CD4-positive, CD25-positive, alpha-beta regulatory T cell (primary cell): Measurements from ENCODE around the gene CRCP. TPM values are rescaled to one million over a fixed set of nuclear protein-coding genes. Genes with fewer than 3 reads are reported as not detected.
A peak's percentile ranks its signal among the peaks of the same experiment; 100 is the strongest.
"Not testable (repeated sequence)": the region's sequence is repeated elsewhere in the genome, so short reads cannot be mapped to it uniquely, and the experiment has no call there.

ENCODE experiments used
- ATAC-seq, 2 donors: fragments of 150-1000 bp; cut with Tn5 transposase; one replicate each; pipeline ENCODE4 v1.10.0; 2021; ENCODE audit warnings: low read depth in 2 of 2, moderate number of reproducible peaks in 2 of 2, moderate library complexity in 1 of 2
- DNase-seq, 3 donors: peaks; one replicate each; pipeline versions ENCODE4 v3.0.0 to v3.0.0-alpha.2; 2012 to 2022; ENCODE audit warnings: mixed read lengths in 1 of 3
- H3K27ac ChIP-seq: one replicate; pipeline ENCODE4 v1.7.0; 2013; ENCODE audit warnings: mild to moderate bottlenecking, low read length; ENCODE audit not compliant: insufficient read depth, poor library complexity, severe bottlenecking
- H3K27me3 ChIP-seq: one replicate; pipeline ENCODE4 v1.7.0; 2013; ENCODE audit warnings: low read length; ENCODE audit not compliant: control insufficient read depth, insufficient read depth
- H3K36me3 ChIP-seq: one replicate; pipeline ENCODE4 v1.7.0; 2013; ENCODE audit warnings: mild to moderate bottlenecking, low read length, moderate library complexity; ENCODE audit not compliant: control insufficient read depth, insufficient read depth
- H3K4me1 ChIP-seq: 2 replicates; pipeline ENCODE4 v1.7.0; 2013; ENCODE audit warnings: mild to moderate bottlenecking, low read length; ENCODE audit not compliant: insufficient read depth, control insufficient read depth, poor library complexity, severe bottlenecking
- H3K4me3 ChIP-seq: one replicate; pipeline ENCODE4 v1.7.0; 2013; ENCODE audit warnings: low read depth, mild to moderate bottlenecking, low read length, moderate library complexity
- H3K9me3 ChIP-seq, 2 experiments: 1 replicate in 1 of 2; 2 replicates in 1 of 2; pipeline ENCODE4 v1.7.0; 2013; ENCODE audit warnings: low read length in 2 of 2, mild to moderate bottlenecking in 1 of 2, moderate library complexity in 1 of 2; ENCODE audit not compliant: control insufficient read depth in 2 of 2
- H3K27ac Mint-ChIP-seq, 3 donors: one replicate each; pipeline ENCODE4 v1.8.0; 2020 to 2022; ENCODE audit warnings: mild to moderate bottlenecking in 3 of 3, mixed read lengths in 3 of 3, moderate library complexity in 2 of 3
- H3K27me3 Mint-ChIP-seq: one replicate; pipeline ENCODE4 v1.8.0; 2022; ENCODE audit warnings: mild to moderate bottlenecking, mixed read lengths
- H3K36me3 Mint-ChIP-seq: one replicate; pipeline ENCODE4 v1.8.0; 2020; ENCODE audit warnings: mixed read lengths
- H3K4me1 Mint-ChIP-seq, 4 donors: one replicate each; pipeline ENCODE4 v1.8.0; 2020 to 2022; ENCODE audit warnings: mixed read lengths in 4 of 4, mild to moderate bottlenecking in 1 of 4
- H3K4me3 Mint-ChIP-seq, 4 donors: one replicate each; pipeline ENCODE4 v1.8.0; 2020 to 2022; ENCODE audit warnings: mild to moderate bottlenecking in 4 of 4, mixed read lengths in 4 of 4, moderate library complexity in 3 of 4
- H3K9me3 Mint-ChIP-seq, 7 donors: one replicate each; pipeline ENCODE4 v1.8.0; 2020 to 2022; ENCODE audit warnings: mixed read lengths in 7 of 7, mild to moderate bottlenecking in 3 of 7, moderate library complexity in 2 of 7
- polyA plus RNA-seq, 4 donors: library from polyadenylated mRNA; unstranded; fragments of 300-500 nt; fragmentation: Illumina TruSeq; gene quantifications; one replicate each; pipeline ENCODE4 v1.2.3, GENCODE V29; 2021
- total RNA-seq: library from RNA; stranded (reverse); gene quantifications from one replicate; pipeline ENCODE4 v1.2.3, GENCODE V29; 2022

The CRCP gene
- total and polyA plus RNA-seq, 5 donors from 2014 or later = 19.8 to 33.4 (median 29.0) TPM

DNA sequence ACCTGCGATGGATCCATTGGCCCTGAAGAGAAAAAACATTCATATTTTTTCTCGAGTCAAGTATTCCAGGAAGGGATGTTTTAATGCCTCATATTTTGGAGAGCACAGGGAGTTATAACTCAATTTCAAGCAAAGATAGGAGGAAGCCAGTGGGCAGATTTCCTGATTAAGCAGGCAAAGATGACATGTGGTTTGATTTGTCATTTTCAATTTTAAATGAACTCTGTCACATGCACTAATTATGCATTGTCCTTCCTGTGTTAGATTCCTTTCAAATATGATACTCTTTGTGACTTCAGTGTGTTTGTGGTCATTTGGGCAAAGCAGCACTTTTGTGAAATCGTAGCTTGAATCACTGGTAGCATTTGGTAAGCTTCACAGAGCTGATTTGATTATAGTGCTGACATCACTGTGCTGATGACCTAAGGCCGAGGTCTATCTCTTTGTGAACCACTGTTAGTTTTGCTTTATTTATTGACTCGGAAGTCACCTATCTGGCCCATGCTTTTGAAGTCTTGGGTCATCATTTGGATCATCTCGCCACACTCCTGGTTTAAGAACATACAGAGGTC lies 11.2 kb downstream of the CRCP start:
- H3K27ac ChIP-seq, ATAC-seq, H3K9me3 ChIP-seq, H3K9me3 Mint-ChIP-seq, H3K27me3 ChIP-seq, H3K36me3 Mint-ChIP-seq, H3K27me3 Mint-ChIP-seq, H3K4me3 Mint-ChIP-seq, DNase-seq, H3K36me3 ChIP-seq: not testable (repeated sequence)
- Histone ChIP-seq H3K4me1 (peaks cover 12% of the 10 kb centered on the region), H3K4me3 (peak overlapping the region; percentile 35)
- Mint-ChIP-seq H3K4me1 (peaks cover 20 to 52% (median 36%) of the 10 kb centered on the region in 4 donors), H3K27ac (peak overlapping the region in 2 of 3 donors; percentile 22 to 79)

DNA sequence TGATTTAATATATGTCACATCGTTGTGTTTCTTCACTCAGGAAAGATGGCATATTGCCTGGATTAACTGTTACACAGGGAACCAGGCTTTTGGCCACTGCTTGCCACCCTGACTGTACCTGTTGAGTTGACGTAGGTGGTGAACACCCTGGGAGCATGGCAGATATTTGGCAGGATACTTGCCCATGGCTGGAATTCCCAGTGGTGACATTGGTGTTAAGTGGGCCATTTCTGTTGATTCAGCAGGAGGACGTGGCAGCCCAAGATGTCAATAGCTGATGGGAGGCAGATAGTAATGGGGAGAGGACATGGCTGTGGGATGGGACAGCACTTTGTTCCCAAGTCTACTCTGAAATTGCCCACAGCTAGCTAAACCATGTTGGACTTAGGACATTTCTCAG lies 12.5 kb downstream of the CRCP start:
- not testable (repeated sequence) for H3K36me3 Mint-ChIP-seq, H3K27me3 Mint-ChIP-seq, DNase-seq, H3K27ac ChIP-seq, H3K9me3 Mint-ChIP-seq, H3K9me3 ChIP-seq, H3K27me3 ChIP-seq, H3K4me3 ChIP-seq, H3K4me3 Mint-ChIP-seq, ATAC-seq
- Mint-ChIP-seq H3K4me1 (peaks cover 19 to 46% (median 32%) of the 10 kb centered on the region in 4 donors), H3K27ac (peak overlapping the region in 1 of 3 donors; percentile 15)
- Histone ChIP-seq H3K4me1 (peaks cover 12% of the 10 kb centered on the region), H3K36me3 (peaks cover 21% of the 10 kb centered on the region)

DNA sequence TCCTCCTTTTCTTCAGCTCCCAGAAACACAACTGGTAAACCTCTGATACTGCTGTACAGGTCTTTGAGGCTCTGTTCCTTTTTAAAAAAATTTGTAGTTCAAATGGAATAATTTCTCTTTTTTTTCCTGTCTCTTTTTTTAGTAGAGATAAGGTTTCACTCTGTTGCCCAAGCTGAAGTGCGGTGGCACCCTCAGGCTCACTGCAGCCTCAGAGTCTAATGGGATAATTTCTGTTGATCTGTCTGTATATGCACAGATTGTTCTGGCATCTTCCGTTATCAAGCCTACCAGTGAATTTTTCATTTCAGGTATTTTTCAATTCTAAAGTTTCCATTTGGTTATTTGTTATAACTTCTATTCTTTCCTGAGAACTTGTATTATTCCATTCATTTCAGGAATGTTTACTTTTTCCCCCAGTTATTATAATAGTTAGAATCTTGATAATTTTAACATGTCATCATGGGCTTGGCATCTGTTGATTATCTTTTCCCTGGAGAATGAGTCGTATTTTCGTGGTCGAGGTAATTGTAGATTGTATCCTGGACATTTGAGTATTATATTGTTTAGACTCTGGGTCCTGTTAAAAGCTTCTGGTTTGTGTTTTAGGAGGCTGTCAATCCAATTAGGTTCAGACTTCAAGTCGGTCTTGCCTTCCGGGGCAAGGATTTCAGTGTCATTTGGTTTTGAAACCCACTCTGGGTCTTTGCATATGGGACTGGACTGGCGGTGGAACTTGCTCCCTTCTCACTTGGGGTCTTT lies 24.5 kb downstream of the CRCP start:
- Histone ChIP-seq H3K4me1 (no peaks in the 10 kb centered on the region), H3K9me3 (no peaks in the 10 kb centered on the region), H3K4me3 (no peak overlapping the region), H3K36me3 (peaks cover 66% of the 10 kb centered on the region), H3K27me3 (no peaks in the 10 kb centered on the region), H3K27ac (no peak overlapping the region)
- H3K9me3 Mint-ChIP-seq = peaks cover 0 to 2% (median 0%) of the 10 kb centered on the region in 7 donors
- no peak overlapping the region for H3K4me3 Mint-ChIP-seq
- H3K27ac Mint-ChIP-seq = peak overlapping the region in 2 of 3 donors; percentile 23 to 66
- ATAC-seq = no peak
- no peaks in the 10 kb centered on the region for H3K27me3 Mint-ChIP-seq
- H3K36me3 Mint-ChIP-seq = peaks cover 66% of the 10 kb centered on the region
- H3K4me1 Mint-ChIP-seq = peaks cover 2 to 24% (median 11%) of the 10 kb centered on the region in 4 donors
- no peak for DNase-seq

GRCh38 chr7:66140924-66141323 lies 26.3 kb downstream of the CRCP start:
- Histone ChIP-seq H3K36me3 (peaks cover 67% of the 10 kb centered on the region), H3K4me1 (no peaks in the 10 kb centered on the region), H3K27me3 (no peaks in the 10 kb centered on the region), H3K27ac (no peak overlapping the region), H3K4me3 (no peak overlapping the region), H3K9me3 (no peaks in the 10 kb centered on the region)
- peaks cover 66% of the 10 kb centered on the region for H3K36me3 Mint-ChIP-seq
- DNase-seq (no peak), ATAC-seq (no peak)
- peaks cover 0 to 2% (median 0%) of the 10 kb centered on the region in 7 donors for H3K9me3 Mint-ChIP-seq
- H3K4me3 Mint-ChIP-seq = no peak overlapping the region
- H3K27me3 Mint-ChIP-seq = no peaks in the 10 kb centered on the region
- H3K4me1 Mint-ChIP-seq = peaks cover 2 to 23% (median 11%) of the 10 kb centered on the region in 4 donors
- H3K27ac Mint-ChIP-seq = peak overlapping the region in 1 of 3 donors; percentile 26

DNA sequence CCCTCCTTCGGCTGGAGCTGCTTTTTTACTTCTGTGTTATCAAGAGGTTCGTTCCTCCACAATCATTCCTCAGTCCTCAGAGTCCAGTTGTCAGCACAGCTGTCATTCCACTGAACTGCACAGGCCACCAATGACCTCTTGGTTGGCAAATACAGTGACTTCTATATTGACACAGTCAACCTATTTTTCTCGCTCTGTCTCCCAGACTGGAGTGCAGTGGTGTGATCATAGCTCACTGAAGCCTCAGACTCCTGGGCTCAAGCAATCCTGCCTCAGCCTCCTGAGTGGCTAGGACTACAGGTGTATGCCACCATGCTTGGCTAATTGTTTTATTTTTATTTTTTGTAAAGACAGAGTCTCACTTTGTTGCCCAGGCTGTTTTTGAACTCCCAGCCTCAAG lies 27.7 kb downstream of the CRCP start:
- Histone ChIP-seq H3K27ac (no peak overlapping the region), H3K36me3 (peaks cover 69% of the 10 kb centered on the region), H3K9me3 (no peaks in the 10 kb centered on the region), H3K4me1 (no peaks in the 10 kb centered on the region), H3K27me3 (no peaks in the 10 kb centered on the region), H3K4me3 (no peak overlapping the region)
- Mint-ChIP-seq H3K4me3 (no peak overlapping the region), H3K27ac (peak overlapping the region in 1 of 3 donors; percentile 21), H3K36me3 (peaks cover 65% of the 10 kb centered on the region), H3K4me1 (peaks cover 2 to 24% (median 14%) of the 10 kb centered on the region in 4 donors), H3K27me3 (no peaks in the 10 kb centered on the region), H3K9me3 (peaks cover 0 to 2% (median 0%) of the 10 kb centered on the region in 7 donors)
- DNase-seq (no peak), ATAC-seq (no peak)

GRCh38 chr7:66142996-66143395 lies 28.3 kb downstream of the CRCP start:
- Mint-ChIP-seq H3K9me3 (peaks cover 0 to 2% (median 0%) of the 10 kb centered on the region in 7 donors), H3K27ac (no peak overlapping the region), H3K27me3 (no peaks in the 10 kb centered on the region), H3K4me3 (no peak overlapping the region), H3K36me3 (peaks cover 58% of the 10 kb centered on the region), H3K4me1 (peaks cover 2 to 21% (median 11%) of the 10 kb centered on the region in 4 donors)
- Histone ChIP-seq H3K4me3 (no peak overlapping the region), H3K4me1 (no peaks in the 10 kb centered on the region), H3K27me3 (no peaks in the 10 kb centered on the region), H3K9me3 (no peaks in the 10 kb centered on the region), H3K27ac (no peak overlapping the region), H3K36me3 (peaks cover 68% of the 10 kb centered on the region)
- ATAC-seq (no peak), DNase-seq (no peak)

- peaks cover 0 to 2% (median 0%) of the 10 kb centered on the region in 7 donors for H3K9me3 Mint-ChIP-seq
- H3K36me3 Mint-ChIP-seq = peaks cover 64% of the 10 kb centered on the region
- H3K9me3 ChIP-seq = no peaks in the 10 kb centered on the region
- H3K27me3 ChIP-seq = no peaks in the 10 kb centered on the region
- peaks cover 6% of the 10 kb centered on the region for H3K4me1 ChIP-seq
- ATAC-seq = no peak
- H3K27me3 Mint-ChIP-seq = no peaks in the 10 kb centered on the region
- no peak for DNase-seq
- H3K4me1 Mint-ChIP-seq = peaks cover 11 to 24% (median 17%) of the 10 kb centered on the region in 4 donors
- peak overlapping the region in 2 of 3 donors; percentile 15 to 67 for H3K27ac Mint-ChIP-seq
- H3K27ac ChIP-seq = no peak overlapping the region
- no peak overlapping the region for H3K4me3 Mint-ChIP-seq
- H3K36me3 ChIP-seq = peaks cover 70% of the 10 kb centered on the region
- no peak overlapping the region for H3K4me3 ChIP-seq
These were observed 29.3 kb downstream of the CRCP start for GRCh38 chr7:66143876-66144332.
